Measurements from ENCODE around the gene XYLT1. TPM values are rescaled to one million over a fixed set of nuclear protein-coding genes. Genes with fewer than 3 reads are reported as not detected.

XYLT1 gene
- total RNA-seq, 6 experiments from 2014 or later = 22.0 to 51.1 (median 27.5) TPM

DNA sequence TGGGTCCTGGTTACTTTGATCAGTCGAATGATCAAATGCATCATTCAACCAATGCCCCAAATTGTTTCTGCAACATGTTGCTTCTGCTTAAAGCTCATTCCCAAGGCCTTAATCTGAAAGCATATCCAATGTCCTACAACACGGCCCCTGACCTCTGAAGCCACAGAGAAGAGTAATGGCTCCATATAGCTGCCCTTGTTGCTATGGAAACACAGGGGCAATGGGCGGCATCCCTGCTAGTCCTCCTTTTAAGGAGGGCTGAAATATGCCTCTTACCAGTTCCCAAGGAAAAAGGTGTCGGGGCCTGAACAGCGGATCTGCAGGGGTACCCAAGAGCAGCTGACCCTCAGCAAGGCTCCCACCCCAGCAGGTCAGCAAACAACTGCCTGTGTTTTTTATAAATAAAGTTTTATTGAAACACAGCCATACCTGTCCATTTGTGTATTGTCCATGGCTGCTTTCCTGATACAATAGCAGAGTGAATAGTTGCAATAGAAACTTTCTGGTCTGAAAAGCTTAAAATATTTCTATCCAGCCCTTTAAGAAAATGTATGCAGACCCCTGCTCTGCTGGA is 210.4 kb downstream of the XYLT1 start:
- TF ChIP-seq, protein P1, sequence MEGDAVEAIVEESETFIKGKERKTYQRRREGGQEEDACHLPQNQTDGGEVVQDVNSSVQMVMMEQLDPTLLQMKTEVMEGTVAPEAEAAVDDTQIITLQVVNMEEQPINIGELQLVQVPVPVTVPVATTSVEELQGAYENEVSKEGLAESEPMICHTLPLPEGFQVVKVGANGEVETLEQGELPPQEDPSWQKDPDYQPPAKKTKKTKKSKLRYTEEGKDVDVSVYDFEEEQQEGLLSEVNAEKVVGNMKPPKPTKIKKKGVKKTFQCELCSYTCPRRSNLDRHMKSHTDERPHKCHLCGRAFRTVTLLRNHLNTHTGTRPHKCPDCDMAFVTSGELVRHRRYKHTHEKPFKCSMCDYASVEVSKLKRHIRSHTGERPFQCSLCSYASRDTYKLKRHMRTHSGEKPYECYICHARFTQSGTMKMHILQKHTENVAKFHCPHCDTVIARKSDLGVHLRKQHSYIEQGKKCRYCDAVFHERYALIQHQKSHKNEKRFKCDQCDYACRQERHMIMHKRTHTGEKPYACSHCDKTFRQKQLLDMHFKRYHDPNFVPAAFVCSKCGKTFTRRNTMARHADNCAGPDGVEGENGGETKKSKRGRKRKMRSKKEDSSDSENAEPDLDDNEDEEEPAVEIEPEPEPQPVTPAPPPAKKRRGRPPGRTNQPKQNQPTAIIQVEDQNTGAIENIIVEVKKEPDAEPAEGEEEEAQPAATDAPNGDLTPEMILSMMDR (IDR thresholded peaks at IDR 0.05) = no peak
- H3K4me3 Mint-ChIP-seq = no peak overlapping the region
- no peak for DNase-seq

DNA sequence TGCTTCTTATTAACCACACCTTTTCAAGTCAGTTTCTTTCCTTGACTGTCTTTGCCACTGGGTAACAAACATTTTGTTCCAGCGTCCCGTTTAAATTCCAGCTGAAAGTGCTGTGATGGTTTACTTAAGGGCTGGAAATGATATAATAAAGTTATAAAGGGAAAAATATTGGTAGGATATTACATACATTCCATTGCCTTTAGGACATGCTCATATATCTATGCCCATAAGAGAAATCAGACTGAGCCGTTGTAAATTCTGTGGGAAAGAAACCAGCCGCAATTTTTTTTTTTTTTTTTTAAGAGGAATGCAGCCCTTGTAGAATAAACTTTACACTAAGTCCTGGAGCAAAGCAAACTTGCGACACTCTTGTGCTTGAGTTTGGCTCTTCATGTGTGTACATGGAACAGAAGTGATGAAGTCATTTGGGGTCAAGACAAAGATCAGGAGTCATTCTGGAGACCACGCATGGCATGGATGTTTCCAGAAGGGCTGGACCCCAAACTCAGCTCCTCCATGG is 210.9 kb downstream of the XYLT1 start:
- no peak overlapping the region for H3K27ac Mint-ChIP-seq
- TF ChIP-seq, protein P1 (IDR thresholded peaks at IDR 0.05) = no peak
- peaks cover 9% of the 10 kb centered on the region; the same call in 1 of the 2 replicates for H3K36me3 Mint-ChIP-seq (ENCODE audit: low read depth)
- H3K4me3 Mint-ChIP-seq = no peak overlapping the region
- no peak for DNase-seq
- H3K27me3 Mint-ChIP-seq (ENCODE audit: insufficient read depth) = no peaks in the 10 kb centered on the region
- no peaks in the 10 kb centered on the region for H3K9me3 Mint-ChIP-seq
- H3K4me1 Mint-ChIP-seq (ENCODE audit: low read depth) = no peaks in the 10 kb centered on the region

More for the DNA sequence above, 210.4 kb downstream of the XYLT1 start:
- Mint-ChIP-seq H3K9me3 (no peaks in the 10 kb centered on the region), H3K36me3 (ENCODE audit: low read depth) (peaks cover 7% of the 10 kb centered on the region; the same call in 1 of the 2 replicates), H3K27me3 (ENCODE audit: insufficient read depth) (no peaks in the 10 kb centered on the region), H3K27ac (no peak overlapping the region), H3K4me1 (ENCODE audit: low read depth) (no peaks in the 10 kb centered on the region)

DNA sequence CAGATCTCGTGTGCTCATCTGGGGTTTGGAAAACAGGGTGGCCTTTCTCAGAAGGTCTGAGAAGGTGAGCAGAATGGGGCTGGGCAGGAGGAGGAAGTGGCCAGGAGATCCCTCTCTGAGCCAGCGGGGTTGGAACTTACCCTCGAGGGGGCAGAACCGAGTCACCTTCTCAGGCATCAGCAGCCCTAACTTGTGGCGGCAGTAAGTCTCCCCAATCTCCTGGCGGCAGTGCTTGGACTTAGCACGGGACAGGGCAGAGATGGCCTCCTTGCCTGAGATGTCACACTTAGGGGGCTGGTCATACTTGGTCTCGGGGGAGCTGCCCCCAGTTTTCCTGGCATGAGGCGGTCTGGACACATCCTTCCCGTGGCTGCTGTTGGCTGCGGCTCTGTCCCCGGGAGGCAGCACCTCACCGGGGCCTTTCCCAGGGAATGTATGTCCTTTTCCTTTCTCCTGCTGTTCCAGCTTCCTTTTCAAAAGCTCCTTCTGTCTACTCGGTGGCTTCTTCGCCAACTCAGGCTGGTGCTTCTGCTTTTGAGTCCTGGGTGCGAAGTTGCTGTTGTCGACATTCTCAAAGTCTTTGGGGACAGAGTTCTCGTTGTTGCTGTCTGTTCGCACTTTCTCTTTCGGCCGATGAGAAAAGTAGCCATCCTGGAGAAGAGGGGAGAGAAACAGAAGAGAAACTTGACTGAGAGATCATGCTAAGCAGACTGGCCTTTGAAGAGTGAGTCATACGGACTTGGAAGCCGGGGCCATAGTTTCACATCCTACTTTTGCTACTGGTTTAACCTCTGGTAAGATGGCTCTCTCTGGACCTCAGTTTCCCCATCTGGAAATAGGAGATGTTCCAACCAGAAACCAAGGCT is 211.7 kb downstream of the XYLT1 start:
- H3K27ac Mint-ChIP-seq = no peak overlapping the region
- TF ChIP-seq, protein P1 (IDR thresholded peaks at IDR 0.05) = no peak
- peaks cover 9% of the 10 kb centered on the region; the same call in 1 of the 2 replicates for H3K36me3 Mint-ChIP-seq (ENCODE audit: low read depth)
- H3K4me1 Mint-ChIP-seq (ENCODE audit: low read depth) = no peaks in the 10 kb centered on the region
- no peak overlapping the region for H3K4me3 Mint-ChIP-seq
- DNase-seq = no peak
- H3K9me3 Mint-ChIP-seq = no peaks in the 10 kb centered on the region
- H3K27me3 Mint-ChIP-seq (ENCODE audit: insufficient read depth) = no peaks in the 10 kb centered on the region

DNA sequence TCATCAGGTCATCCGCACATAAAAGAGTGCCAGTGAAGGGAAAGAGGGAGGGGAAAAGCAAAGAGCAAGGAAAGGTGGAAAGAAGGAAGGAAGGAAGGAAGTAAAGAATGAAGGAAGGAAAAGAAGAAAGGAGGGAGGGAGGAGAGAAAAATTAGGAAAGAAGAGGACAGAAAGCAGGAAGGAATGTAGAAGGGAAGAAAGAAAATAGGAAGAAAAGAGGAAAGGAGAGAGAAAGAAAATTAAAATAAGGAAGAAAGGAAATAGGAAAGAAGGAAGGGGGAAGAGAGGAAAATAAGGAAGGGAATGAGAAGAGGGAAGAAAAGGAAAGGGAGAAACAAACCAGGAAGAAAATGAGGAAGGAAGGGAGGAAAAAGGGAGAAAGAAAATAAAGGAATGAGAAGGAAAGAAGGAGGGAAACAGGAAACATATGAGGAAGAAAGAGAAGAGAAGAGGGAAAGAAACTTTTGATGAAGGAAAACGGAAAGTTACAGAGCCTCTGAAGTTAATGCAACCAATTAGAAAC is 212.6 kb downstream of the XYLT1 start:
- no peak for DNase-seq
- Mint-ChIP-seq H3K27ac (no peak overlapping the region), H3K36me3 (ENCODE audit: low read depth) (peaks cover 9% of the 10 kb centered on the region; the same call in 1 of the 2 replicates), H3K9me3 (no peaks in the 10 kb centered on the region), H3K4me3 (no peak overlapping the region), H3K27me3 (ENCODE audit: insufficient read depth) (no peaks in the 10 kb centered on the region), H3K4me1 (ENCODE audit: low read depth) (no peaks in the 10 kb centered on the region)
- TF ChIP-seq, protein P1 (IDR thresholded peaks at IDR 0.05) = no peak

- H3K4me3 Mint-ChIP-seq = no peak overlapping the region
- no peak overlapping the region for H3K27ac Mint-ChIP-seq
- no peak for DNase-seq
- no peaks in the 10 kb centered on the region for H3K27me3 Mint-ChIP-seq (ENCODE audit: insufficient read depth)
- H3K4me1 Mint-ChIP-seq (ENCODE audit: low read depth) = peaks cover 4% of the 10 kb centered on the region; the same call in 1 of the 2 replicates
- TF ChIP-seq, protein P1 (IDR thresholded peaks at IDR 0.05) = no peak
- no peaks in the 10 kb centered on the region for H3K9me3 Mint-ChIP-seq
- peaks cover 9% of the 10 kb centered on the region; the same call in 1 of the 2 replicates for H3K36me3 Mint-ChIP-seq (ENCODE audit: low read depth)
These were observed 213.2 kb downstream of the XYLT1 start for GRCh38 chr16:17257426-17258023.

Data from HFFc6 (cell line).